Prostate gland (tissue), 2 donors: ENCODE data around the gene ZNF536. TPM values are rescaled to one million over a fixed set of nuclear protein-coding genes. Genes with fewer than 3 reads are reported as not detected.

ENCODE experiments used
- DNase-seq: peaks from one replicate; pipeline ENCODE4 v3.0.0-alpha.2; 2019; ENCODE audit warnings: low spot score
- H3K27ac ChIP-seq, 2 donors: fragments of 200-600 bp; sonication (generic); 2 replicates each; pipeline ENCODE4 v1.5.1; 2017 to 2019
- H3K27me3 ChIP-seq: fragments of 200-600 bp; sonication (generic); replicated peaks from 2 replicates; pipeline ENCODE4 v1.5.1; 2019; ENCODE audit not compliant: insufficient read depth
- H3K36me3 ChIP-seq, 2 donors: fragments of 200-600 bp; sonication (generic); 1 replicate in 1 of 2; 2 replicates in 1 of 2; pipeline versions ENCODE4 v1.5.1 to v1.8.1; 2017 to 2019
- H3K4me1 ChIP-seq: fragments of 200-600 bp; sonication (generic); replicated peaks from 2 replicates; pipeline ENCODE4 v1.5.1; 2019
- H3K4me3 ChIP-seq, 2 donors: fragments of 200-600 bp; sonication (generic); 2 replicates each; pipeline ENCODE4 v1.5.1; 2017 to 2019
- H3K9me3 ChIP-seq: fragments of 200-600 bp; sonication (generic); 2 replicates; pipeline ENCODE4 v1.5.1; 2017
- CTCF ChIP-seq, 4 experiments: fragments of 200-600 bp in 2 of 4; fragments of 450-650 bp in 2 of 4; sonication (generic) in 2 of 4; IDR thresholded peaks; 1 replicate in 3 of 4; 2 replicates in 1 of 4; pipeline ENCODE4 v1.5.1; 2016 to 2019; ENCODE audit warnings: antibody characterized with exemption in 4 of 4, mild to moderate bottlenecking in 2 of 4, moderate library complexity in 2 of 4
- POLR2A ChIP-seq: fragments of 450-650 bp; IDR thresholded peaks from one replicate; pipeline ENCODE4 v1.6.1; 2016; ENCODE audit warnings: antibody characterized with exemption, mild to moderate bottlenecking
- POLR2AphosphoS5 ChIP-seq: sonication (generic); formaldehyde crosslinking; IDR thresholded peaks from one replicate; pipeline ENCODE4 v1.6.1; 2017; ENCODE audit warnings: antibody characterized with exemption
- WGBS: methylation state at CpG from one replicate; pipeline ENCODE4 v1.1.5; 2018; 5-methylcytosine and 5-hydroxymethylcytosine counted together
- intact Hi-C: fragments of 100-400 bp; cut with DNase I; formaldehyde crosslinking; loops from one replicate; pipeline ENCODE4 v1.14.2; 2022
- total RNA-seq, 2 donors: library from RNA; depleted of rRNA; stranded (reverse); fragments of >200 nt; gene quantifications; one replicate each; pipeline ENCODE4 v1.1.0, GENCODE V29; 2016

ZNF536 gene
- total RNA-seq, 2 donors from 2014 or later: 1.1 to 42.0 TPM

- 38% methylated on average over 10 of the region's 10 CpGs for WGBS
- intact Hi-C loops: no loop called here
- H3K4me1 ChIP-seq: no peaks in the 10 kb centered on the region
- no peaks in the 10 kb centered on the region for H3K9me3 ChIP-seq
- no peak overlapping the region for H3K4me3 ChIP-seq
- no peak for DNase-seq
- H3K27me3 ChIP-seq: no peaks in the 10 kb centered on the region
- H3K27ac ChIP-seq: no peak overlapping the region
- TF ChIP-seq POLR2A: no peak
- no peak for TF ChIP-seq CTCF (IDR thresholded peaks at IDR 0.05)
- no peak for TF ChIP-seq POLR2AphosphoS5
- no peaks in the 10 kb centered on the region for H3K36me3 ChIP-seq
Measured at GRCh38 chr19:30512176-30513081, 140.2 kb downstream of the ZNF536 start.

- H3K36me3 ChIP-seq: no peaks in the 10 kb centered on the region
- no peaks in the 10 kb centered on the region for H3K9me3 ChIP-seq
- H3K27ac ChIP-seq: no peak overlapping the region
- WGBS: 74% methylated on average over 6 of the region's 6 CpGs
- TF ChIP-seq POLR2A (no peak), POLR2AphosphoS5 (no peak), CTCF (IDR thresholded peaks at IDR 0.05) (no peak)
- no peaks in the 10 kb centered on the region for H3K27me3 ChIP-seq
- no peaks in the 10 kb centered on the region for H3K4me1 ChIP-seq
- intact Hi-C loops: no loop called here
- no peak overlapping the region for H3K4me3 ChIP-seq
- no peak for DNase-seq
Measured at GRCh38 chr19:30513082-30513411, 140.9 kb downstream of the ZNF536 start.

GRCh38 chr19:30516111-30516510, 143.9 kb downstream of the ZNF536 start:
- Histone ChIP-seq H3K4me3 (no peak overlapping the region), H3K36me3 (no peaks in the 10 kb centered on the region), H3K27me3 (no peaks in the 10 kb centered on the region), H3K4me1 (no peaks in the 10 kb centered on the region), H3K9me3 (no peaks in the 10 kb centered on the region), H3K27ac (no peak overlapping the region)
- intact Hi-C loops: no loop called here
- no peak for TF ChIP-seq CTCF (IDR thresholded peaks at IDR 0.05)
- TF ChIP-seq POLR2A: no peak
- TF ChIP-seq POLR2AphosphoS5: no peak
- 95% methylated on average over 6 of the region's 6 CpGs for WGBS
- no peak for DNase-seq

- H3K27me3 ChIP-seq: no peaks in the 10 kb centered on the region
- no peak for TF ChIP-seq CTCF (IDR thresholded peaks at IDR 0.05)
- no peak for TF ChIP-seq POLR2A
- TF ChIP-seq POLR2AphosphoS5: no peak
- DNase-seq: no peak
- no peak overlapping the region for H3K4me3 ChIP-seq
- no peaks in the 10 kb centered on the region for H3K9me3 ChIP-seq
- no peaks in the 10 kb centered on the region for H3K4me1 ChIP-seq
- H3K27ac ChIP-seq: no peak overlapping the region
- no peaks in the 10 kb centered on the region for H3K36me3 ChIP-seq
- intact Hi-C loops: no loop called here
- 93% methylated on average over 17 of the region's 17 CpGs for WGBS
Measured at GRCh38 chr19:30516531-30516930, 144.3 kb downstream of the ZNF536 start.
